Mucosa of descending colon (tissue), 3 donors: ENCODE results near the gene PIK3CB. TPM values are rescaled to one million over a fixed set of nuclear protein-coding genes. Genes with fewer than 3 reads are reported as not detected.

ENCODE experiments used
- ATAC-seq: fragments of 200-7000 bp; cut with Tn5 transposase; one replicate; pipeline ENCODE4 v1.9.1; 2020; ENCODE audit warnings: mild to moderate bottlenecking, moderate library complexity
- DNase-seq, 3 donors: peaks; one replicate each; pipeline ENCODE4 v3.0.0-alpha.2; 2020
- H3K36me3 ChIP-seq: fragments of 200-600 bp; one replicate; pipeline ENCODE4 v1.8.0; 2021; ENCODE audit warnings: low read depth, mild to moderate bottlenecking
- H3K4me1 ChIP-seq: fragments of 200-600 bp; one replicate; pipeline ENCODE4 v1.8.0; 2021; ENCODE audit warnings: low read depth, mild to moderate bottlenecking
- H3K4me3 ChIP-seq: fragments of 200-600 bp; one replicate; pipeline ENCODE4 v1.8.0; 2021; ENCODE audit warnings: mild to moderate bottlenecking
- H3K9me3 ChIP-seq: fragments of 200-600 bp; one replicate; pipeline ENCODE4 v1.8.0; 2021; ENCODE audit warnings: mild to moderate bottlenecking
- intact Hi-C, 2 donors: fragments of 100-400 bp; cut with DNase I in 1 of 2; cut with micrococcal nuclease in 1 of 2; formaldehyde crosslinking; loops; one replicate each; pipeline versions ENCODE4 v1.11.0 to v1.11.1; 2022; cut with DNase I, micrococcal nuclease
- total RNA-seq, 3 donors: library from RNA; stranded (reverse); fragmentation: NEBNext Ultra II Directional in 2 of 3; extraction: Animal tissue kit (Norgen Biotek cat#: 25700) in 2 of 3; gene quantifications; one replicate each; pipeline versions ENCODE4 v1.2.1 to v1.2.4, GENCODE V29; 2021 to 2023
- TF ChIP-seq, protein P1 (sequence below): fragments of 200-600 bp; IDR thresholded peaks from one replicate; pipeline ENCODE4 v1.8.0; 2022; ENCODE audit warnings: antibody characterized with exemption, mild to moderate bottlenecking
- donor health status: DM: no; HTN: no; CAD: no; lungs with moderate emphysema.
- donor health status: DM: no; HTN: no; CAD: no.
- donor health status: DM: no; HTN: yes; CAD: no.

Gene PIK3CB
- total RNA-seq, 3 donors from 2014 or later, result 44.3 to 57.9 (median 51.8) TPM

- TF ChIP-seq, protein P1, sequence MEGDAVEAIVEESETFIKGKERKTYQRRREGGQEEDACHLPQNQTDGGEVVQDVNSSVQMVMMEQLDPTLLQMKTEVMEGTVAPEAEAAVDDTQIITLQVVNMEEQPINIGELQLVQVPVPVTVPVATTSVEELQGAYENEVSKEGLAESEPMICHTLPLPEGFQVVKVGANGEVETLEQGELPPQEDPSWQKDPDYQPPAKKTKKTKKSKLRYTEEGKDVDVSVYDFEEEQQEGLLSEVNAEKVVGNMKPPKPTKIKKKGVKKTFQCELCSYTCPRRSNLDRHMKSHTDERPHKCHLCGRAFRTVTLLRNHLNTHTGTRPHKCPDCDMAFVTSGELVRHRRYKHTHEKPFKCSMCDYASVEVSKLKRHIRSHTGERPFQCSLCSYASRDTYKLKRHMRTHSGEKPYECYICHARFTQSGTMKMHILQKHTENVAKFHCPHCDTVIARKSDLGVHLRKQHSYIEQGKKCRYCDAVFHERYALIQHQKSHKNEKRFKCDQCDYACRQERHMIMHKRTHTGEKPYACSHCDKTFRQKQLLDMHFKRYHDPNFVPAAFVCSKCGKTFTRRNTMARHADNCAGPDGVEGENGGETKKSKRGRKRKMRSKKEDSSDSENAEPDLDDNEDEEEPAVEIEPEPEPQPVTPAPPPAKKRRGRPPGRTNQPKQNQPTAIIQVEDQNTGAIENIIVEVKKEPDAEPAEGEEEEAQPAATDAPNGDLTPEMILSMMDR, result no peak
- no peak for ATAC-seq
- intact Hi-C loops, result no loop called here
These were observed 52.0 kb downstream of the PIK3CB start for GRCh38 chr3:138782755-138783154.

GRCh38 chr3:138781012-138781470 is 53.7 kb downstream of the PIK3CB start:
- TF ChIP-seq, protein P1, result no peak
- H3K4me1 ChIP-seq, result no peaks in the 10 kb centered on the region
- no peaks in the 10 kb centered on the region for H3K36me3 ChIP-seq
- DNase-seq, result peak in 1 of 3 donors; percentile 6
- peak; percentile 73 for ATAC-seq
- intact Hi-C loops, result no loop called here
- H3K4me3 ChIP-seq, result no peak overlapping the region
- H3K9me3 ChIP-seq, result no peaks in the 10 kb centered on the region

More at GRCh38 chr3:138782755-138783154, 52.0 kb downstream of the PIK3CB start:
- no peaks in the 10 kb centered on the region for H3K36me3 ChIP-seq
- H3K9me3 ChIP-seq, result no peaks in the 10 kb centered on the region
- DNase-seq, result no peak
- peaks cover 3% of the 10 kb centered on the region for H3K4me1 ChIP-seq
- no peak overlapping the region for H3K4me3 ChIP-seq

- DNase-seq, result no peak
- TF ChIP-seq, protein P1, result no peak
- intact Hi-C loops, result no loop called here
These were observed 56.1 kb downstream of the PIK3CB start for GRCh38 chr3:138778643-138779042.

GRCh38 chr3:138776961-138777360 is 57.8 kb downstream of the PIK3CB start:
- no peaks in the 10 kb centered on the region for H3K36me3 ChIP-seq
- H3K4me1 ChIP-seq, result peaks cover 13% of the 10 kb centered on the region
- no peak for DNase-seq
- intact Hi-C loops, result no loop called here
- TF ChIP-seq, protein P1, result no peak
- no peak for ATAC-seq
- H3K4me3 ChIP-seq, result no peak overlapping the region
- H3K9me3 ChIP-seq, result no peaks in the 10 kb centered on the region

More at GRCh38 chr3:138778643-138779042, 56.1 kb downstream of the PIK3CB start:
- no peaks in the 10 kb centered on the region for H3K36me3 ChIP-seq
- no peaks in the 10 kb centered on the region for H3K9me3 ChIP-seq
- ATAC-seq, result no peak
- peaks cover 13% of the 10 kb centered on the region for H3K4me1 ChIP-seq
- H3K4me3 ChIP-seq, result no peak overlapping the region

GRCh38 chr3:138775254-138775595 is 59.5 kb downstream of the PIK3CB start:
- no peak for DNase-seq
- no peak overlapping the region for H3K4me3 ChIP-seq
- no peaks in the 10 kb centered on the region for H3K9me3 ChIP-seq
- no peak for ATAC-seq
- H3K36me3 ChIP-seq, result no peaks in the 10 kb centered on the region
- peaks cover 13% of the 10 kb centered on the region for H3K4me1 ChIP-seq
- TF ChIP-seq, protein P1, result no peak
- intact Hi-C loops, result no loop called here
